ENCODE measurements around the gene NEK7. TPM values are rescaled to one million over a fixed set of nuclear protein-coding genes. Genes with fewer than 3 reads are reported as not detected.

NEK7 gene
- total RNA-seq = 10 to 100 TPM; 71.4 to 77.4 TPM

- no peaks in the 10 kb centered on the region for H3K27me3 Mint-ChIP-seq
- no peaks in the 10 kb centered on the region for H3K9me3 Mint-ChIP-seq (ENCODE audit: low read depth)
- H3K27ac Mint-ChIP-seq = peak within 1 kb of the TSS; percentile 99
- peak within 1 kb of the TSS; percentile 99 for H3K4me3 Mint-ChIP-seq
- H3K36me3 Mint-ChIP-seq = peaks cover 3% of the 10 kb centered on the region
- ATAC-seq = peak; percentile 51
- DNase-seq = peak; percentile 74
- CTCF ChIA-PET = interaction anchor here (0.6 to 3.2 kb wide), 15 partner anchors 9 to 542 kb away, joined by 3 to 17 read pairs (median 5); partner anchors contain the start of gene LHX9
- peaks cover 25% of the 10 kb centered on the region for H3K4me1 Mint-ChIP-seq
Measured at GRCh38 chr1:198156745-198157240, at the start of gene NEK7. Gene NEK7, plus strand, starts transcription at chr1:198156998. Its CDS starts 75,583 bp downstream, at chr1:198232581.

- Mint-ChIP-seq H3K4me1 (peaks cover 13% of the 10 kb centered on the region), H3K27me3 (no peaks in the 10 kb centered on the region), H3K27ac (no peak overlapping the region), H3K9me3 (ENCODE audit: low read depth) (peaks cover 2% of the 10 kb centered on the region), H3K36me3 (no peaks in the 10 kb centered on the region), H3K4me3 (no peak overlapping the region)
- DNase-seq (no peak), ATAC-seq (no peak)
- CTCF ChIA-PET = no interaction called here
Measured at GRCh38 chr1:198107091-198107501, 49.7 kb upstream of the NEK7 start.

GRCh38 chr1:198108636-198109370, 48.0 kb upstream of the NEK7 start:
- peaks cover 2% of the 10 kb centered on the region for H3K9me3 Mint-ChIP-seq (ENCODE audit: low read depth)
- DNase-seq (no peak), ATAC-seq (no peak)
- H3K4me3 Mint-ChIP-seq = no peak overlapping the region
- CTCF ChIA-PET = no interaction called here
- peaks cover under 1% of the 10 kb centered on the region for H3K27me3 Mint-ChIP-seq
- no peaks in the 10 kb centered on the region for H3K4me1 Mint-ChIP-seq
- H3K27ac Mint-ChIP-seq = no peak overlapping the region
- no peaks in the 10 kb centered on the region for H3K36me3 Mint-ChIP-seq

- Mint-ChIP-seq H3K4me3 (no peak overlapping the region), H3K27ac (no peak overlapping the region), H3K36me3 (no peaks in the 10 kb centered on the region), H3K4me1 (no peaks in the 10 kb centered on the region), H3K9me3 (ENCODE audit: low read depth) (peaks cover 2% of the 10 kb centered on the region), H3K27me3 (peaks cover 3% of the 10 kb centered on the region)
- CTCF ChIA-PET = no interaction called here
- ATAC-seq (no peak), DNase-seq (no peak)
Measured at GRCh38 chr1:198109371-198109715, 47.5 kb upstream of the NEK7 start.

DNA sequence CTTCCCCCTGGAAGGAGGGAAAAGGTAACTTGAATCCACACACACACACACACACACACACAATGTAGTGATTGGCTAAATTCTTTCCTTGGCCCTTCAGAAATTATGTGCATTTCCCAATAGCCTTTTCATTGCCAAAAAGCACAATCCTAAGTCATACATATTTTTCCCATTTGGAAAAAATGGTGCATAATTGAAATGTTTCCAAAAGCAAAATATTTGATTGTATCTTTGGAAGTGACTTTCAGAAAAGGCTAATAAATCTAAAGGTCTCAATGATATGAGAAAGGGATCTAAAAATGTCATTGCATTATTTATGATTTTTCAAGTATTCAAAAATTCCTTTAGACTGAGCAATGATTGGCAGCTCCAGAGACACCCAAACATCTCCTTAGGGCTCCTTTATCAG, 43.5 kb upstream of the NEK7 start:
- Mint-ChIP-seq H3K4me1 (no peaks in the 10 kb centered on the region), H3K27ac (no peak overlapping the region), H3K27me3 (peaks cover 7% of the 10 kb centered on the region), H3K9me3 (ENCODE audit: low read depth) (peaks cover 2% of the 10 kb centered on the region), H3K36me3 (no peaks in the 10 kb centered on the region), H3K4me3 (no peak overlapping the region)
- CTCF ChIA-PET = interaction anchor here (1.4 kb wide), 1 partner anchor 28 kb away, joined by 3 read pairs; no protein-coding TSS in a partner anchor
- DNase-seq (no peak), ATAC-seq (no peak)

- no peak overlapping the region for H3K27ac Mint-ChIP-seq
- no peak for ATAC-seq
- no peaks in the 10 kb centered on the region for H3K36me3 Mint-ChIP-seq
- no peak overlapping the region for H3K4me3 Mint-ChIP-seq
- H3K4me1 Mint-ChIP-seq = no peaks in the 10 kb centered on the region
- no peak for DNase-seq
- peaks cover 7% of the 10 kb centered on the region for H3K27me3 Mint-ChIP-seq
- CTCF ChIA-PET = interaction anchor here (2.4 kb wide), 1 partner anchor 10 kb away, joined by 5 read pairs; no protein-coding TSS in a partner anchor
- no peaks in the 10 kb centered on the region for H3K9me3 Mint-ChIP-seq (ENCODE audit: low read depth)
Measured at GRCh38 chr1:198116069-198116468, 40.7 kb upstream of the NEK7 start.

GRCh38 chr1:198116469-198116868, 40.3 kb upstream of the NEK7 start:
- no peak overlapping the region for H3K4me3 Mint-ChIP-seq
- CTCF ChIA-PET = interaction anchor here (2.4 kb wide), 1 partner anchor 10 kb away, joined by 5 read pairs; no protein-coding TSS in a partner anchor
- H3K27ac Mint-ChIP-seq = no peak overlapping the region
- ATAC-seq (no peak), DNase-seq (no peak)
- H3K9me3 Mint-ChIP-seq (ENCODE audit: low read depth) = no peaks in the 10 kb centered on the region
- H3K4me1 Mint-ChIP-seq = no peaks in the 10 kb centered on the region
- H3K27me3 Mint-ChIP-seq = peaks cover 7% of the 10 kb centered on the region
- no peaks in the 10 kb centered on the region for H3K36me3 Mint-ChIP-seq

DNA sequence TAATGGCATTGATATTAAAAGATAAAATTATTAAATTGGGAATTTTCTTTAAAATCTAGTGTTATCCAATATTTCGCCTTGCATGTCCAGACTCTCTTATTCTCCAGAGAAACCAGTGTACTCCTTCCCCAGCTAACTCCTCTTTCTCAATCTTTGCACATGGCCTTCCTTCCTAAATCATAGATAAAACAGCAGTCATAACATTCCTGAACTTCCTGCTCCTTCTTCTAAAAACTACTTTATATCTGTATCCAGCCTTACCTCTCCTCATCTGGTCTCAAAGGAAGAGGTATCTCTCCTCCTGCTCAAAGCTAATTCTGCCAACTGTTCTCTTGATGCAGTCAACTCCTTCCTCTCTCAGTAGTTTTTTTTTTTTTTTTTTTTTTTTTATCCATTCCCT, 39.5 kb upstream of the NEK7 start:
- H3K4me1 Mint-ChIP-seq = no peaks in the 10 kb centered on the region
- H3K9me3 Mint-ChIP-seq (ENCODE audit: low read depth) = no peaks in the 10 kb centered on the region
- peaks cover 7% of the 10 kb centered on the region for H3K27me3 Mint-ChIP-seq
- DNase-seq (no peak), ATAC-seq (no peak)
- no peak overlapping the region for H3K27ac Mint-ChIP-seq
- no peak overlapping the region for H3K4me3 Mint-ChIP-seq
- CTCF ChIA-PET = no interaction called here
- H3K36me3 Mint-ChIP-seq = no peaks in the 10 kb centered on the region

- no peaks in the 10 kb centered on the region for H3K36me3 Mint-ChIP-seq
- ATAC-seq = no peak
- CTCF ChIA-PET = interaction anchor here (1.4 kb wide), 1 partner anchor 11 kb away, joined by 4 read pairs; no protein-coding TSS in a partner anchor
- H3K27me3 Mint-ChIP-seq = peaks cover 7% of the 10 kb centered on the region
- H3K4me3 Mint-ChIP-seq = no peak overlapping the region
- H3K9me3 Mint-ChIP-seq (ENCODE audit: low read depth) = no peaks in the 10 kb centered on the region
- no peaks in the 10 kb centered on the region for H3K4me1 Mint-ChIP-seq
- H3K27ac Mint-ChIP-seq = no peak overlapping the region
- no peak for DNase-seq
Measured at GRCh38 chr1:198118134-198118533, 38.7 kb upstream of the NEK7 start.

DNA sequence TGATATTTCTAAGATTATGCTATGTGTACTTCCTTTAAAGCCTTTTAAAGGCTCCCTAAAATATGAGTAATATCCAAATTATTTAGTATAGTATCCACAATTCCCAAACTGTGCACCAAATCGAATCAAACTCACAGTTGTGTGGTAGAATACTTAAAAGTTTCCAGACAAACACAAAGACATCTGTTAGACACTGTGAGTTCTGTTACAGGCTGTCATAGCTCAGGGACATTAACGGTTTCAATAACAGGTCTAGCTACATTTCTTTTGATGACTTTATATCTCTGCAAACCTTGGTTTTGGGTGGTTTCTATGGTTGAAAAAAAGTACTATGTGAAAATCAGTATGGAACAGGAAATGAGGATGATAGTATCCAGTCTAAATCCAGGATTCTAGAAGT, 36.9 kb upstream of the NEK7 start:
- H3K27ac Mint-ChIP-seq = no peak overlapping the region
- no peaks in the 10 kb centered on the region for H3K36me3 Mint-ChIP-seq
- no peaks in the 10 kb centered on the region for H3K4me1 Mint-ChIP-seq
- H3K4me3 Mint-ChIP-seq = no peak overlapping the region
- peaks cover 4% of the 10 kb centered on the region for H3K27me3 Mint-ChIP-seq
- H3K9me3 Mint-ChIP-seq (ENCODE audit: low read depth) = no peaks in the 10 kb centered on the region
- CTCF ChIA-PET = interaction anchor here (1.4 kb wide), 1 partner anchor 9 kb away, joined by 4 read pairs; no protein-coding TSS in a partner anchor
- ATAC-seq (no peak), DNase-seq (no peak)

DNA sequence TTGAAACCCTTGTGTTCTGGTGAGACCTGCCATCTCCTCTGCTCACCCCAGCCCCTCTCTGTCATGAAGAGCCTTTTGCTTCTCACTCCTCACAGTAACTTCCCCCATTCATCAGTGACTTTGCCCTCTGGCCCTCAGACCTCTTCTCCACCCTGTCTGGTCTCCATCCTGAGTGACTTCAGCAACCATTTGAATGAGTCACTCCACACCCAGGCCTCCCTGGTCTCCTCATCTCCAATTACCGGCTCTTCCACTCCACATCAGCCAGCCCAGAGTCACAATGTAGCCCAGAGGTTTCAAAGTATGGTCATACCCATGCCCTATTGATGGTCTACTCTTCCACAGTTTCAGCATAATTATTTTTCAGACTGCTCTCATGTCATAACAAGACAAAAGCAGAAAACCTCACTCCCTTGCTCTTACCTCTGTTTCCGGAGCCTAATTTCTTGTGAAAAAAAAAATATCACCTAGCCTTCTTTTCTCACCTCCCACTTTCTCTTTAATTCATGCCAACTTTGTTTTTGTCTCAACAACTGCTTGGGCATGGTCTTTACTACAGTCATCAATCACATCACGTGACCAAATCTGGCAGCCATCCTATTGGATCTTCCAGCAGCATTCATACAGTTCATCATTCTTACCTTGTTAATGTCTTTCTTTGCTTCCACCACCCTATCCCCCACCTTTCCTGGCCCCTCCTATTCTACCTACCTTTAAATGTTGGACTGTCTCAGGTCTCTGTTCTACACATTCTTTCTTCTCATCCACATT, 35.6 kb upstream of the NEK7 start:
- H3K27ac Mint-ChIP-seq = no peak overlapping the region
- H3K36me3 Mint-ChIP-seq = no peaks in the 10 kb centered on the region
- no peaks in the 10 kb centered on the region for H3K9me3 Mint-ChIP-seq (ENCODE audit: low read depth)
- H3K4me3 Mint-ChIP-seq = no peak overlapping the region
- H3K4me1 Mint-ChIP-seq = no peaks in the 10 kb centered on the region
- no peak for ATAC-seq
- peaks cover 4% of the 10 kb centered on the region for H3K27me3 Mint-ChIP-seq
- no peak for DNase-seq
- CTCF ChIA-PET = no interaction called here

DNA sequence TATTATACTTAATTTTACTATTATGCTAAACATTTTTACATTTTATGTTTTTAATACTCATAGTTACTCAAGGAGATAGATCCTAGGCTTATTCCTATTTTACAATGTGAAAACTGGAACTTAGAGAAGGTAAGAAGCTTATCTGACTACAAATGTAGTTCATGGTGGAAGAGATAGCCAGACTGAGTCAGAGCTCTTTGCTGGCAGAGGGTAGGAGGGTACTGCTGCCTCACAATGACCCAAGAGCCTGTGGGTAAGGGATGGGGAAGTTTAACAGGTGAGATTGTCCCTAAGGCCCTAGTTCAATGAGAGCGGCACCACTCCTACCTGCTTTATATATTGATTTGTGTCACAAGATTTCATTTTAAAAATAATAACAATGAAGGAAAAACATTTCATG, 34.1 kb upstream of the NEK7 start:
- CTCF ChIA-PET = no interaction called here
- Mint-ChIP-seq H3K4me3 (no peak overlapping the region), H3K27ac (no peak overlapping the region), H3K9me3 (ENCODE audit: low read depth) (no peaks in the 10 kb centered on the region), H3K27me3 (no peaks in the 10 kb centered on the region), H3K36me3 (no peaks in the 10 kb centered on the region), H3K4me1 (no peaks in the 10 kb centered on the region)
- no peak for DNase-seq
- no peak for ATAC-seq

DNA sequence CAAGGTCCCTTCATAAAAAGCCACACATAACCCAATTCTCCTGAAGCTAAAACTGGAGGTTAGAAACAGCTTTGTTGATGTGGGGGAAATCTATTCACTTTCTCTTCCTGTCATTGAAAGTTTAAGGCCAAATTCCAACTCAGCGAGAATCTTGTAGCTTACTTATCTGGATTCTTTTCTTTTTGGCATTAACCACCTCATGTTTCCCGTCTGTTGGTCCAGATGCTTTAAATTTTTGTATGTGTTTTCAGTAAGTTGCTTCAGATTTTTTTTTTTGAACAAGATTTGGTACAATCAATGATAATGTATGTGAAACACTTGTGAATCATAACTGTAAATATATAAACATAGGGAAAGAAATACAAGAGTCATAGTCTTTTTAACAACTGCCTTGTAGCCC, 33.7 kb upstream of the NEK7 start:
- H3K27me3 Mint-ChIP-seq = no peaks in the 10 kb centered on the region
- no peak overlapping the region for H3K4me3 Mint-ChIP-seq
- CTCF ChIA-PET = no interaction called here
- DNase-seq = no peak
- H3K36me3 Mint-ChIP-seq = no peaks in the 10 kb centered on the region
- H3K9me3 Mint-ChIP-seq (ENCODE audit: low read depth) = no peaks in the 10 kb centered on the region
- H3K4me1 Mint-ChIP-seq = no peaks in the 10 kb centered on the region
- H3K27ac Mint-ChIP-seq = no peak overlapping the region
- ATAC-seq = no peak

DNA sequence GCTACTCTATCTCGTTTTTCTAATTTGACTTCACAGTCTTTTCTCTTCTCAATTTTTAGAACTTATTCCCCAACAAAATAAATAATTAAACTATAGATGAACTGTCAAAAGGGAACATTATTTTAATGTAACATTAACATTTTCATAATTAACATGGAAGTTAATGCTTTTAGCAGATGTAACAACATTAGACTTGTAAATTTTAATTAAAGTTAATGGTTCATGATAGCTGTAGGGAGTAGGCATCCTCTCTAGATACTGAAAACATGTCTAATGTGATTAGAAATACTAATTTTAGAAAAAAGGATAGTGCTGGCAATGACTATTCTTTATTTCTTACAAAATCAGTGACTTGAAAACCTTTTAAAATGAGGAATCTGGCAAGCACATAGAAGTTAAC, 32.1 kb upstream of the NEK7 start:
- Mint-ChIP-seq H3K4me3 (no peak overlapping the region), H3K27ac (no peak overlapping the region), H3K9me3 (ENCODE audit: low read depth) (no peaks in the 10 kb centered on the region), H3K4me1 (no peaks in the 10 kb centered on the region), H3K36me3 (no peaks in the 10 kb centered on the region), H3K27me3 (no peaks in the 10 kb centered on the region)
- DNase-seq (no peak), ATAC-seq (no peak)
- CTCF ChIA-PET = no interaction called here

All from activated CD8-positive, alpha-beta memory T cell treated with anti-CD3 and anti-CD28 coated beads, Interleukin-2, amount 10 ng/mL, durations not matched to agents 7 days and 5 days (primary cell).